ENCODE data around the gene RRP36.

DNA sequence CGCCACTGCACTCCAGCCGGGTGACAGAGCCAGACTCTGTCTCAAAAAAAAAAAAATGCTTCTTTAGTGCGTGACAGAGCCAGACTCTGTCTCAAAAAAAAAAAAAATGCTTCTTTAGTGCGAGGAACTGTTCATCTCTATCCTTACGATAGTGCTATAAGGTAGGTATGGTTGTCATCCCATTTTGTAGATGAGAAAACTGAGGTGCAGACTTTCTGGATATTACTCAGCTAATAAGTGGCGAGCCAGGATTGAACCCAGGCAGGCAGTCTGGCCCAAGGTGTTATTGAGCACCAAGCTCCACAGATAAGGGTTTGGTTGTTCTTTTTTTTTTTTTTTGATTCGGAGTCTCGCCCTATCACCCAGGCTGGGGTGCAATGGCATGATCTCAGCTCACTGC lies 19.6 kb upstream of the RRP36 start:
- TF ChIP-seq POLR2AphosphoS5 (IDR thresholded peaks at IDR 0.05) (no peak), EZH2 (IDR thresholded peaks at IDR 0.05; ENCODE audit: borderline replicate concordance, insufficient read depth, low read length, poor library complexity, severe bottlenecking) (no peak)
- TF ChIP-seq, protein P1, sequence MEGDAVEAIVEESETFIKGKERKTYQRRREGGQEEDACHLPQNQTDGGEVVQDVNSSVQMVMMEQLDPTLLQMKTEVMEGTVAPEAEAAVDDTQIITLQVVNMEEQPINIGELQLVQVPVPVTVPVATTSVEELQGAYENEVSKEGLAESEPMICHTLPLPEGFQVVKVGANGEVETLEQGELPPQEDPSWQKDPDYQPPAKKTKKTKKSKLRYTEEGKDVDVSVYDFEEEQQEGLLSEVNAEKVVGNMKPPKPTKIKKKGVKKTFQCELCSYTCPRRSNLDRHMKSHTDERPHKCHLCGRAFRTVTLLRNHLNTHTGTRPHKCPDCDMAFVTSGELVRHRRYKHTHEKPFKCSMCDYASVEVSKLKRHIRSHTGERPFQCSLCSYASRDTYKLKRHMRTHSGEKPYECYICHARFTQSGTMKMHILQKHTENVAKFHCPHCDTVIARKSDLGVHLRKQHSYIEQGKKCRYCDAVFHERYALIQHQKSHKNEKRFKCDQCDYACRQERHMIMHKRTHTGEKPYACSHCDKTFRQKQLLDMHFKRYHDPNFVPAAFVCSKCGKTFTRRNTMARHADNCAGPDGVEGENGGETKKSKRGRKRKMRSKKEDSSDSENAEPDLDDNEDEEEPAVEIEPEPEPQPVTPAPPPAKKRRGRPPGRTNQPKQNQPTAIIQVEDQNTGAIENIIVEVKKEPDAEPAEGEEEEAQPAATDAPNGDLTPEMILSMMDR (IDR thresholded peaks at IDR 0.05; ENCODE audit: poor library complexity, severe bottlenecking): no peak

Measured in neural cell (in vitro differentiated cells).